Endothelial cell of umbilical vein (primary cell): Measurements from ENCODE around the gene ALKBH7. TPM values are rescaled to one million over a fixed set of nuclear protein-coding genes. Genes with fewer than 3 reads are reported as not detected.

Experiments used
- BruUV-seq: library from RNA; stranded (reverse); fragments of 400-500 nt; replicated peaks from 2 replicates; lab custom pipeline; 2021; lab: Mats Ljungman, UMichigan
- CTCF ChIA-PET: fragments of 300-600, 350-600 bp; sonication (Branson Sonifier 250); formaldehyde crosslinking; loops from one replicate; lab custom pipeline; 2021; ENCODE audit warnings: antibody characterized with exemption, inconsistent platforms; lab: Charles Lee
- POLR2A ChIA-PET: fragments of 300-600, 350-600 bp; sonication (Branson Sonifier 250); formaldehyde crosslinking; loops from one replicate; lab custom pipeline; 2021; ENCODE audit warnings: antibody characterized with exemption, inconsistent platforms; lab: Charles Lee
- DNase-seq: peaks from one replicate; pipeline ENCODE4 v3.0.0-alpha.2; 2011; ENCODE audit warnings: low read depth, low spot score
- FAIRE-seq: peaks from 2 replicates; lab custom pipeline; 2011; peaks lifted over from hg19 to GRCh38; lab: Jason Lieb, UNC
- H2AFZ ChIP-seq: 2 replicates; pipeline ENCODE4 v1.6.0; 2012; ENCODE audit warnings: low read depth, low read length, control low read depth, inconsistent platforms
- H3K27ac ChIP-seq: 2 replicates; pipeline ENCODE4 v1.5.1; 2011; ENCODE audit warnings: low read depth, mild to moderate bottlenecking, control low read depth, low read length, moderate library complexity; ENCODE audit not compliant: insufficient read depth
- H3K27me3 ChIP-seq, 2 experiments: 2 replicates each; pipeline versions ENCODE4 v1.6.0 to v1.6.1; 2011; ENCODE audit warnings: low read length in 2 of 2, mixed read lengths in 1 of 2; ENCODE audit not compliant: control insufficient read depth in 2 of 2, insufficient read depth in 2 of 2
- H3K36me3 ChIP-seq, 2 experiments: 2 replicates in 1 of 2; 3 replicates in 1 of 2; pipeline ENCODE4 v1.5.1; 2011; ENCODE audit warnings: low read length in 2 of 2, mild to moderate bottlenecking in 1 of 2, moderate library complexity in 1 of 2; ENCODE audit not compliant: control insufficient read depth in 2 of 2, insufficient read depth in 2 of 2; ENCODE audit errors: extremely low read depth in 1 of 2
- H3K4me1 ChIP-seq: 3 replicates; pipeline ENCODE4 v1.5.1; 2011; ENCODE audit warnings: mild to moderate bottlenecking, low read length; ENCODE audit not compliant: control insufficient read depth, insufficient read depth; ENCODE audit errors: extremely low read depth
- H3K4me2 ChIP-seq: 2 replicates; pipeline ENCODE4 v1.6.1; 2011; ENCODE audit warnings: low read length, control low read depth, mixed read lengths; ENCODE audit not compliant: insufficient read depth
- H3K4me3 ChIP-seq, 3 experiments: fragments of 200-600 bp in 1 of 3; sonication (generic), shearing (Covaris generic) in 1 of 3; replicated peaks in 1 of 3; 2 replicates each; pipeline ENCODE4 v1.5.1; 2011 to 2016; ENCODE audit warnings: control low read depth in 3 of 3, low read length in 3 of 3, mild to moderate bottlenecking in 2 of 3, inconsistent platforms in 1 of 3, low read depth in 1 of 3, moderate library complexity in 1 of 3; ENCODE audit not compliant: insufficient read depth in 1 of 3
- H3K79me2 ChIP-seq: 2 replicates; pipeline ENCODE4 v1.6.0; 2012; ENCODE audit warnings: low read length, inconsistent platforms; ENCODE audit not compliant: control insufficient read depth, insufficient read depth
- H3K9ac ChIP-seq: replicated peaks from 2 replicates; pipeline ENCODE3; 2011; ENCODE audit warnings: low read length, control low read depth; ENCODE audit not compliant: insufficient read depth; ENCODE audit errors: extremely low read depth
- H3K9me1 ChIP-seq: replicated peaks from 3 replicates; pipeline ENCODE4 v1.6.0; 2011; ENCODE audit warnings: mild to moderate bottlenecking, low read length; ENCODE audit not compliant: control insufficient read depth, insufficient read depth; ENCODE audit errors: extremely low read depth
- H3K9me3 ChIP-seq: replicated peaks from 2 replicates; pipeline ENCODE4 v1.5.1; 2012; ENCODE audit warnings: low read length, inconsistent platforms; ENCODE audit not compliant: control insufficient read depth, insufficient read depth
- H4K20me1 ChIP-seq: replicated peaks from 2 replicates; pipeline ENCODE3; 2011; ENCODE audit warnings: mild to moderate bottlenecking, low read length; ENCODE audit not compliant: control insufficient read depth, insufficient read depth; ENCODE audit errors: extremely low read depth
- CTCF ChIP-seq, 2 donors: IDR thresholded peaks; 1 replicate in 1 of 2; 2 replicates in 1 of 2; pipeline ENCODE4 v1.5.1; 2011; ENCODE audit warnings: low read length in 2 of 2, mild to moderate bottlenecking in 2 of 2, moderate library complexity in 2 of 2, control low read depth in 1 of 2, inconsistent platforms in 1 of 2, low read depth in 1 of 2; ENCODE audit not compliant: insufficient read depth in 1 of 2; ENCODE audit errors: extremely low read depth in 1 of 2
- EZH2 ChIP-seq: IDR thresholded peaks from 2 replicates; pipeline ENCODE4 v1.6.1; 2012; ENCODE audit warnings: borderline replicate concordance, low read depth, mild to moderate bottlenecking, moderate library complexity, low read length, inconsistent platforms; ENCODE audit not compliant: severe bottlenecking
- FOS ChIP-seq: IDR thresholded peaks from 2 replicates; pipeline ENCODE4 v1.6.1; 2011; ENCODE audit warnings: mild to moderate bottlenecking, low read length, moderate library complexity, borderline replicate concordance; ENCODE audit not compliant: insufficient read depth
- GATA2 ChIP-seq: IDR thresholded peaks from 2 replicates; pipeline ENCODE4 v1.7.0; 2011; ENCODE audit warnings: low read depth, mild to moderate bottlenecking, moderate library complexity, mixed read lengths, low read length; ENCODE audit not compliant: insufficient read length, insufficient read depth
- JUN ChIP-seq: IDR thresholded peaks from 2 replicates; pipeline ENCODE4 v1.6.1; 2011; ENCODE audit warnings: borderline replicate concordance, low read depth; ENCODE audit not compliant: insufficient read length, insufficient read depth
- MYC ChIP-seq: IDR thresholded peaks from one replicate; pipeline ENCODE4 v1.6.1; 2011; ENCODE audit warnings: mild to moderate bottlenecking, low read depth, low read length
- POLR2A ChIP-seq: IDR thresholded peaks from 2 replicates; pipeline ENCODE4 v1.6.1; 2012; ENCODE audit warnings: low read depth, mild to moderate bottlenecking, control low read depth, low read length
- POLR2AphosphoS5 ChIP-seq: IDR thresholded peaks from 2 replicates; pipeline ENCODE4 v1.6.1; 2012; ENCODE audit warnings: low read depth, mild to moderate bottlenecking, control low read depth, low read length, moderate library complexity; ENCODE audit not compliant: insufficient read depth
- dilution Hi-C: fragments of 300-500 bp; cut with MboI; formaldehyde crosslinking; loops from one replicate; pipeline ENCODE4 v1.15.0; 2019; ENCODE audit warnings: low sequenced_read_pairs; ENCODE audit not compliant: extremely low pct_ligation_motif_present
- intact Hi-C: fragments of 100-400 bp; cut with micrococcal nuclease; formaldehyde crosslinking; loops from one replicate; pipeline ENCODE4 v1.10.0; 2022
- polyA plus RNA-seq, 4 experiments: library from polyadenylated mRNA; depleted of rRNA in 3 of 4; stranded (reverse) in 3 of 4; unstranded in 1 of 4; fragments of >200 nt; gene quantifications; 2 replicates each; pipeline versions ENCODE4 v1.2.1 to v1.2.3, GENCODE V29; 2011 to 2012; ENCODE audit warnings: missing spikeins in 1 of 4
- total RNA-seq: library from RNA; stranded (reverse); gene quantifications from 2 replicates; pipeline ENCODE4 v1.2.3, GENCODE V29; 2021
- TF ChIP-seq, protein P1 (sequence below): IDR thresholded peaks from 2 replicates; pipeline ENCODE4 v1.6.1; 2011; ENCODE audit not compliant: insufficient read depth, insufficient read length

The ALKBH7 gene
- total and polyA plus RNA-seq, 2 donors (not counting 3 experiments of a cell fraction or from before 2014, with no cell fraction given): 48.8 to 59.4 TPM

DNA sequence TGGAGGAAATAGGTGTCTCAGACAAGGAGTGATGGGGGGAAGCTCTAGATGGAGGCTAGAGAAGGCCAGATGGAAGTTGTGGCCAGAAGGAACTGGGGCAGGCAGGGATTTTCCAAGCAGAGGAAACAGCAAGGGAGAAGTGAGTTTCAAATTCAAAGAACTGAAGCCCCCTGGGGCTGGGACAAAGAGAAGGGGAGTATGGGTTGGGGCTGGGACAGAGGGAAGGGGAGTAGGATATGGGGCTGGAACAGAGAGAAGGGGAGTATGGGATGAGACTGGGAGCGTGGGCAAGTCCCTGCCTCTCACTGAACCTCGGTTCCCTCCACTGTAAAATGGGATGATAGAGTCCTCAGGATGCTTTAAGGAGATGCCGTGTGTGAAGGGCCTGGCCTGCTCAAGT, 22.2 kb downstream of the ALKBH7 start:
- CTCF ChIA-PET: interaction anchor here (2.0 kb wide), 1 partner anchor 23 kb away, joined by 6 read pairs; no protein-coding TSS in a partner anchor
- no peak for TF ChIP-seq CTCF (IDR thresholded peaks at IDR 0.05; ENCODE audit: extremely low read depth in 1 of 2, insufficient read depth in 1 of 2, low read depth in 1 of 2, low read length in 2 of 2)
- TF ChIP-seq, protein P1, sequence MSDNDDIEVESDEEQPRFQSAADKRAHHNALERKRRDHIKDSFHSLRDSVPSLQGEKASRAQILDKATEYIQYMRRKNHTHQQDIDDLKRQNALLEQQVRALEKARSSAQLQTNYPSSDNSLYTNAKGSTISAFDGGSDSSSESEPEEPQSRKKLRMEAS: no peak
- no peak for TF ChIP-seq GATA2
- no peak for TF ChIP-seq EZH2
- no peak for TF ChIP-seq JUN
- no peak for TF ChIP-seq FOS
- no peak for TF ChIP-seq MYC
- TF ChIP-seq POLR2AphosphoS5: no peak
- no peak for TF ChIP-seq POLR2A
- FAIRE-seq (no peak), DNase-seq (no peak)
- Histone ChIP-seq H3K27ac (no peak overlapping the region), H3K27me3 (no peaks in the 10 kb centered on the region), H3K4me2 (no peak overlapping the region), H3K9me1 (no peaks in the 10 kb centered on the region), H3K4me3 (no peak overlapping the region), H2AFZ (no peak overlapping the region), H3K79me2 (peaks cover 18% of the 10 kb centered on the region), H3K9ac (no peak overlapping the region), H4K20me1 (no peaks in the 10 kb centered on the region), H3K4me1 (peaks cover 7% of the 10 kb centered on the region), H3K9me3 (no peaks in the 10 kb centered on the region), H3K36me3 (no peaks in the 10 kb centered on the region)
- intact Hi-C loops (no loop called here), dilution Hi-C loops (no loop called here)
- BruUV-seq: no TSS peak
- POLR2A ChIA-PET: no interaction called here
